NCI-H187 treated with DMSO at 0.1 percent for 48 hours (cell line): ENCODE results near the gene PCP2.
"Not testable (repeated sequence)": the region's sequence is repeated elsewhere in the genome, so short reads cannot be mapped to it uniquely, and the experiment has no call there.

Source experiments
- DNase-seq: peaks from one replicate; lab custom pipeline; 2025; lab: John Stamatoyannopoulos, UW

Gene PCP2

DNA sequence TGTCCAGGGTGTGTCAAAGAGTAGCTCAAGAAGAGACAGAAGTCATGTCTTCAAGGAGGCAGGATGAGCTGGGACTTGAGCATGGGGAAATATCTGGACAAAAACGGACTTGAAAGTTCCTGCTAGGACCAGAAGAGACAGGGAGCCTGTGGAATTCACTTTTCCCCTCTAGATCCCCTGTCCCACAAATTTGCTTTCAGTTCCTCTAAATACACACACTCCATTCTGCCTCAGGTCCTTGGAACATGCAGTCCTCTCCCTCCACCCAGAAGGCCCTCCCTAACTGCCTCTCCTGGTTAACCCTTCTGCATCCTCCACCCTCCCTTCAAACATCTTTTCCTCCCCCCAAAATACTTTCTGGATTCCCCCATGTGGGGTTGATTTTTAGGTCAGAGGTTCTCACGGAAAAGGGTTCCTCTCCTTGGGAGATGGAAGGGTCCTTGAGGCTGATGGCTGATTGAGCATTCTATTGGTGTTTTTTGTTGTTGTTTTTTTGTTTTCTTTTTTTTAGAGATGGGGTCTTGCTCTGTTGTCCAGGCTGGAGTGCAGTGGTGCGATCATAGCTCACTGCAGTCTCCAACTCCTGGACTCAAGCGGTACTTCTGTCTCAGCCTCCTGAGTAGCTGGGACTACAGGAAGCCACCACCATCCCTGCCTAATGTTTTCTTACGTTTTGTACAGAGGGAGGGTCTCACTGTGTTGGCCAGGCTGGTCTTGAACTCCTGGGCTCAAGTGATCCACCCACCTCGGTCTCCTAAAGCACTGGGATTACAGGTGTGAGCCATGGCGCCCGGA lies 28.4 kb upstream of the PCP2 start:
- DNase-seq, result no peak

DNA sequence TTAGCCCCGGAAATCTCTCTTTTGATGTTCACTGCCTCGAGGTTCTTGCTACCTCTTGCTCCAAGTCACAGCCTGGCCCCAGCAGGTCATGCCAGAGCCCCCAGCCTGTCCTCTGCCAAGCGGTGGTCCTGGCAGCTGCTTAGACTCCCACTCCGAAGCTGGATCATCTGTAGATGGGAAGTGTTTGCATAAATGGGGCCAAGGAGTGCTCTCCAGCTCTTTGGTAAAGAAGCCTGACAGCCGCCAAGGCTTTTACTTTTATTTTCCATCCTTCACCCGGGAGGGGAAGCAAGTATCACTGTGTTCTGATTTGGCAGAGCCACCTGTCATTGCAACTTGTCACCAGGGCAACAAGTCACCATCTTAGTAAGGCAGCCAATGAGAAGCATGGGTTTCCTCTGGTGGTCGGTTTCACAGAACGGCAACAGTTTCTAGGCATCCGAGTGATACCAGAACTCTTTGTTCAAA lies 24.7 kb upstream of the PCP2 start:
- DNase-seq, result no peak

DNA sequence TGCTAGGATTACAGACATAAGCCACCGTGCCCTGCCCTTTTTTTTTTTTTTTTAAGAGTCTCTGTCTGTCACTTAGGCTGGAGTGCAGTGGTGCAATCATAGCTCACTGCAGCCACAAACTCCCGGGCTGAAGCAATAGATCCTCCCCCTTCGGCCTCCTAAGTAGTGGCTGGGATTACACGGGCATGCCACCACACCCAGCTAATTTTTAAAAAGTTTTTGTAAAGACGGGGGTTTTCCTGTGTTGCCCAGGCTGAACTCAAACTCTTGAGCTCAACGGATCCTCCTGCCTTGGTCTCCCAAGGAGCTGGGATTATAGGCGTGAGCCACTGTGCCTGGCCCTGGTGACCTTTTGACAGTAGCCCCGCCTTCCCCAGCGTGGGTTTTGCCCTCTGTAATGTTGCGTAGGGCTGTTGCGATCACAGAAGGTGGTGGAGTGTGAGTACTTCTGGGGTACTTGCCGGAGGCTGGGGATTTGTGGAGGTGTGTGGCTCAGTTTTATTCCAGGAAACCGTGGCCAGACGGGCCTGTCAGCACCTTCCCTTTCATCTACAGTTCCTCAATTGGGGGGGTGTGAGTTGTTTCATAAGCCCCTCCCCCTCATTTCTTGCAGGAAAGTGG lies 23.7 kb upstream of the PCP2 start:
- no peak for DNase-seq

DNA sequence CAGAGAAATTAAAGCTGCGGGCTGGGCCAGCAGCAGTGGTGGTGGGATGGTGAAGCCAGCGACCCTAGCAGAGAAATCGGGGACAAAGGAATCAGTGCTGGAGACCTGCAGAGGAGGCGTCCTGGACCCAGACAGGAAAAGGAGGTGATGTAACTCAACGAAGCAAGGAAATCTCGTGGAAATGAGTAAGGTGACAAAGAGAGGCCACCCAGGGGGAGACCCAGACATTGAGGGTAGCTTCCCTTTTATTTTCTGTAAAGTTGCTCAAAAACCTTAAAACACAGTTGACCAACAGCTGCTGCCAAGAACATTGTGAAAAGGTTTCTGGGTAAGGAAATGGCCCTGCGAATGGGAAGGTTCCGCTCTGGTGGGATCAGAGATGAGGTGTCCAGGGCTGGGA lies 22.1 kb upstream of the PCP2 start:
- no peak for DNase-seq

DNA sequence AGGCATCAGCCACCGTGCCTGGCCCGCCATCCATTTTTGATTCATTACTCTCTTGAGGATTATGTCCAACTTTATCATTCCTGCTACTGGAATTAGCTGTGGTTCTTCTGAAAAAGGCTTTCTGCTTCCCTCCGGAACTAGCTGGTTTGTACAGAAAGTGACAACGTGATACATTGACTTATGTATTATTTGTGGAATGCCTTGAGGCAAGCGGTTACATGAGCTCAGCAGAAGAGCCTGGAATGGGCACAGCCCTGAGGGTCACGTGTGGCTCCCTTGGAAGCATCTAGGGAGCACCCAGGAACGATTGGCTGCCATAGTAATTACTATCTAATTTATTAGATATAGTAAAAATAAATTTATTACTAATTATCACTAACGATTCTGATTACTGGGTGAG lies 20.9 kb upstream of the PCP2 start:
- no peak for DNase-seq

DNA sequence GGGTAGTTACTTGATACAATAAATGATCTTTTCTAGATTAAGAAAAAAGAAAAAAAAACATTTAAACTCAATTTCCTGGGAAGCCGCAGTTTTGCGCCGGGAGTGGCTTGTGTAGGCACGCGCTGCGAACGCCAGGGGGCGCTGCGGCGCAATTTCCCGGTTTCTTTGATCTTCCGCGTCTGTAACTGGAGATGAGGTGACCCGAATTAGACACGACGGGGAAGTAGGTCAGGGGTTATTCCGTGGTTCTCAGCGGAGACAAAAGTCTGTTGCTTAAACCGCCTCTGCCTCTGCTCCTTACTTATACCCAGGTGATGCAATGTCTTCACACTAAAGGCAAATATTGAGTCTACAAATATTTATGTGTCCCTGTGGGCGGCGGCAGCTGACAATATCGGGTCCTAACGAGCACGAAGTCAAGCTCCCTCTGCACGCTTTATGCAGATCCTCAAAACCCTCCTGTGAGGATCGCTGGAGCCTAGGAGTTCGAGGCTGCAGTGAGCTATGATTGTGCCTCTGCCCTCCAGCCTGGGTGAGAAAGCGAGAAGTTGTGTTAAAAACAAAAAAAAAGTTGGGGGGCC lies 18.6 kb upstream of the PCP2 start:
- DNase-seq, result no peak

DNA sequence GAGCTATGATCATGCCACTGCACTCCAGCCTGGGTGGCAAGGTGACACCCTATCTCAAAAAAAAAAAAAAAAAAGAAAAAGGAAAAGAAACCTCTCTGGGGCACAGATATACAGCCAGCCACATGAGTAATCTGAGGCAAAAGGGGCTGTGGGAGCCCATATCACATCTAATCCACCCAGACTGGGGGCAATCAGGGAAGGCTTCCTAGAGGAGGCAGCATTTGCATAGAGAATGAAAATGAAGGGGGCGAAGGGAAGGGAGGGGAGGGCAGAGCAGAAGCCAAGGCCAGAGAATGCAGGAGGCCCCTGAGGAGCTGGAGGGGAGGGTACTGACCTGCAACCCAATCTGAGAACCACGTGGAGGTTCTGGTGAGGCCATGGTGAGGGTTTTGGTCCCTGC lies 16.6 kb upstream of the PCP2 start:
- no peak for DNase-seq

DNA sequence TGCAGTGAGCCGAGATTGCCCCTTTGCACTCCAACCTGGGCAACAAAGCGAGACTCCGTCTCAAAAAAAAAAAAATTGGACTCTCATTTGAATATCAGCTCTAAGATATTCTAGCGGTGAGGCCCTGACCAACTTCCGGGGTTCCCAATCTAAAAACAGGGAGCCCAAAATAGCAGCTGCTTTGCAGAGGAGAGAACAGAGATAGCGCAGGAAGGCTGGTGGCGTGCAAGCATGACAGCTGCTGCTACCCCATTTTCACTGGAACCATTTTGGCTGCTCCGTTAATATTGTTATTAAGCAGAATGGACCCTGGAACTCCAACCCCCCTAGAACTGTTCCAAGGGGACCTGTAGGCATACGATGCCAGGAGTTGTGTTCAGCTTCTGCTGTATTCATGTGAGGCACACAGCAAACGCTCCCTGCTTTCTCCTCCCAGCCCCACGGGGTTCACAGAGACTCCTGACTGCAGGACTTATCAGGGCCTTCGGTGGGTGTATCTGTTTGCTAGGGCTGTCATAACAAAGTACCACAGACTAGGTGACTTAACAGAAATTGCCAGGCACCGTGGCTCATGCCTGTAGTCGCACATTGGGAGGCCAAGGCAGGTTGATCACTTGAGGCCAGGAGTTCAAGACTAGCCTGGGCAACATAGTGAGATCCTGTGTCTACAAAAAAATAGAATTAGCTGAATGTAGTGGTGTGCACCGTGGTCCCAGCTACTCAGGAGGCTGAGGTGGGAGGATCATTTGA lies 14.9 kb upstream of the PCP2 start:
- DNase-seq, result no peak

DNA sequence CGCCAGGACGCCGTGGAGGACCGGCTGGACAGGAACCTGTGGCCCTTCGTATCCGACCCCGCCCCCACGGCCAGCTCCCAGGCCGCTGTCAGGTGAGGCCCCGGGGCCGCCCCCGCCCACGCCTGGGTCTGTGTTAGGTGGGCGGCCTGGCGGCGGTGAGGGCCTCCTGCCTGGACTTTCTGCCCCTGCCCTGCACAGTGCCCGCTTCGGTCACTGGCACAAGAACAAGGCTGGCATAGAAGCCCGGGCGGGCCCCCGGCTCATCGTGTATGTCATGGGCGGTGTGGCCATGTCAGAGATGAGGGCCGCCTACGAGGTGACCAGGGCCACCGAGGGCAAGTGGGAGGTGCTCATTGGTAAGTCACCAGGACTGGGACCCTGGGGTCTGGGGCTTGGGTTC lies 13.6 kb upstream of the PCP2 start:
- no peak for DNase-seq

DNA sequence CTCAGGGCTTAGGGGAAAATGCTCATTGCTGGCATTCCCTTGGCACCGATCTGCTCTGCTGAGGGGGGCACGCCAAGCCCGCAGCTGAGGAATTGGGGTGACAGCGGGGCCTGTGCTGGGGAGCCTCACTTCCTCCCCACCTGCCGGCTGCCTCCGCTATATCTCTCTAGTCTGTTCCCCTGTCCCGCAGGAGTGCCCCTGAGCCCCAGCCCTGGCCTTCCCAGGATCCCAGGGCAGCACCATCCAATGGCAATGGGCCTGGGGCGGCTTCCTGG lies 12.8 kb upstream of the PCP2 start:
- no peak for DNase-seq

DNA sequence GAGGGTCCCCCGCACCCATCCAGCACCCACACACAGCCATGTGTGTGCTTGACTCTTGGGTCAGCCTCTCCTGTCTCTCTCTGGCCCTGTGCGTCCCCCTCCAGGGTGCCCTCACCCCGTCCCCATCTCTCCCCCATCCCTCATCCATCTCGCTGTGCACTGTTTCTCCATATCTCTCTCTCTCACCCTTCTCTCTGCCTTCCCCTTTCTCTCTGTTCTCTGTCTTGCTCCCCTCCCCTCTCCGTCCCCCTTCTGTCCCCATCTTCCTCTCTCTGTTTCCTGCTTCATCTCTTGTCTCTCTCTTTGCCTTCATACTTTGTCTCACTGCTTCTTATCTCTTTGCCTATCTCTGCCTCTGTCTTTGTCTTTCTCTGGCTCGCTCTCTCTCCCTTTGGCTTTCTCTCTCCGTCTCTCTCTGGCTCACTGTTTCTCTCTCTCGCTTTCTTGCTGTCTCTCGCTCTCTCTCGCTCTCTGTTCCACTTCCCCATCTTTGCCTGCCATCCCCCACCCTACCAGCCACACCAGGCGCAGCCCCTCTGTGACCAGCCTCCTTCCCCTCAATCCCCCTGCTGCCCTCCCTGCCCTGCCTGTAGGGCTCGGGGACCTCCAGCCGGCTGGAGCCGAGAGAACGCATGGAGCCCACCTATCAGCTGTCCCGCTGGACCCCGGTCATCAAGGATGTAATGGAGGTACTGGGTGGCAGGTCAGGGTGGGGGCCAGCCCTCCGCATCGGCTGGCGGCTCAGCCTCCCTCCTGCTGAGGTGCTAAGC lies 12.3 kb upstream of the PCP2 start:
- DNase-seq, result no peak

DNA sequence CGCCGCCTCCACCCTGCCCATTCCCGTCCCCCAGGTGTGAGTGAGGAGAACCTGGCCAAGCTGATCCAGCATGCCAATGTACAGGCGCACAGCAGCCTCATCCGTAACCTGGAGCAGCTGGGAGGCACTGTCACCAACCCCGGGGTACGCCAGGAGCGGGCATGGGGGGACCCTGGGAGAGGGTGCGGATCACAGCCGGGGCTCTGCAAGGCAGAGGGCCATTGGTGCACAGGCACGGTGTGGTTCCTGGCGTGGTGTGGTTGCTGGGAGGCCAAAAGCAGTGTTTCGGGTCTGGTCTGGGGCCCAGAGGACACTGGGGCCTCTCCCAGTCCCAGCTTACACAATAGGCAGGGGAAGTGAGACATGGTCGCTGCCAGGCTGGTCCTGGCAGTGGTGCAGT lies 11.6 kb upstream of the PCP2 start:
- DNase-seq, result no peak

DNA sequence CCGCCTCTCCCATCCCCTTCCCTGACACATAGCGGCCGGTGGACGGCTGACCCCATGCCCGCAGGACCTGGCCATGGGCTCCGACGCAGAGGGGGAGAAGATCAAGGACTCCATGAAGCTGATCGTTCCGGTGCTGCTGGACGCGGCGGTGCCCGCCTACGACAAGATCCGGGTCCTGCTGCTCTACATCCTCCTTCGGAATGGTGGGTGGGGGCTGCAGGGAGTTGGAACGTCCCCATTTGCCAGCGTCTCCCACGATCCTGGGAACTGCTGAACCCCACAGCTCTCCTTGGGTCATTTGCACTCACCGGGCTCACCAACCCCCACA lies 11.0 kb upstream of the PCP2 start:
- no peak for DNase-seq

DNA sequence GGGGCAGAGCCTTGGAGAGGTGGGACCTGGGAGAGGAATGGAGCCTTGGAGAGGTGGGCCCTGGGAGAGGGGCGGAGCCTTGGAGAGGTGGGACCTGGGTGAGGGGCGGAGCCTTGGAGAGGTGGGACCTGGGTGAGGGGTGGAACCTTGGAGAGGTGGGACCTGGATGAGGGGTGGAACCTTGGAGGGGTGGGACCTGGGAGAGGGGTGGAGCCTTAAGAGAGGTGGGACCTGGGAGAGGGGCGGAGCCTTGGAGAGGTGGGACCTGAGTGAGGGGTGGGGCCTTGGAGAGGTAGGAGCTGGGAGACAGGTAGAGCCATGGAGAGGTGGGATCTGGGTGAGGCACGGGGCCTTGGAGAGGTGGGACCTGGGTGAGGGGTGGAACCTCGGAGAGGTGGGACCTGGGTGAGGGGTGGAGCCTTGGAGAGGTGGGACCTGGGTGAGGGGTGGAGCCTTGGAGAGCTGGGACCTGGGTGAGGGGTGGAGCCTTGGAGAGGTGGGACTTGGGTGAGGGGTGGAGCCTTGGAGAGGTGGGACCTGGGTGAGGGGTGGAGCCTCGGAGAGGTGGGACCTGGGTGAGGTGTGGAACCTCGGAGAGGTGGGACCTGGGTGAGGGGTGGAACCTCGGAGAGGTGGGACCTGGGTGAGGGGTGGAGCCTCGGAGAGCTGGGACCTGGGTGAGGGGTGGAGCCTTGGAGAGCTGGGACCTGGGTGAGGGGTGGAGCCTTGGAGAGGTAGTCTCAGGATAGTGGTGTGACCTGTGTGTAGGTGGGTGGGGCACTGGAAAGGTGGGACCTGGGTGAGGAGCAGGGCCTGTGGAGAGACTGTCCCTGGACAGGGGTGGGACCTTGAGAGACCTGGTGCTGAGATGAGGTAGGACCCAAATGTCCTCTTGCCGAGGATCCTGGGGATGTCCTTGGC lies 10.4 kb upstream of the PCP2 start:
- not testable (repeated sequence) for DNase-seq

DNA sequence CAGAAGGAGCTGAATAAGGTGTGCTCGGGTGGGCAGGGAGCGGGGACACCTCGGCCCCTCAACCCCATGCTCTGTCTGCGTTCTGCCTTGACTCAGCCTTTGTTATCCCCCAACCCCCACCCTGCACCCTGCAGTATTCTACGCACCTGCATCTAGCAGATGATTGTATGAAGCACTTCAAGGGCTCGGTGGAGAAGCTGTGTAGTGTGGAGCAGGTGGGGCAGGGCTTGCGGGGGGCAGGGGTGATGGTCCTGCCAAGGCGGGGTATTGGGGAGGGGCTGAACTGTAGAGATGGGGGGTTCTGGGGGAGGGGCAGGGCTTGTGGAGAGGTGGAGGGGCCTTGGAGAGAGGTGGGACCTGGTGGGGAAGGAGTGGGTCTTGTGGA lies 9.5 kb upstream of the PCP2 start:
- no peak for DNase-seq

DNA sequence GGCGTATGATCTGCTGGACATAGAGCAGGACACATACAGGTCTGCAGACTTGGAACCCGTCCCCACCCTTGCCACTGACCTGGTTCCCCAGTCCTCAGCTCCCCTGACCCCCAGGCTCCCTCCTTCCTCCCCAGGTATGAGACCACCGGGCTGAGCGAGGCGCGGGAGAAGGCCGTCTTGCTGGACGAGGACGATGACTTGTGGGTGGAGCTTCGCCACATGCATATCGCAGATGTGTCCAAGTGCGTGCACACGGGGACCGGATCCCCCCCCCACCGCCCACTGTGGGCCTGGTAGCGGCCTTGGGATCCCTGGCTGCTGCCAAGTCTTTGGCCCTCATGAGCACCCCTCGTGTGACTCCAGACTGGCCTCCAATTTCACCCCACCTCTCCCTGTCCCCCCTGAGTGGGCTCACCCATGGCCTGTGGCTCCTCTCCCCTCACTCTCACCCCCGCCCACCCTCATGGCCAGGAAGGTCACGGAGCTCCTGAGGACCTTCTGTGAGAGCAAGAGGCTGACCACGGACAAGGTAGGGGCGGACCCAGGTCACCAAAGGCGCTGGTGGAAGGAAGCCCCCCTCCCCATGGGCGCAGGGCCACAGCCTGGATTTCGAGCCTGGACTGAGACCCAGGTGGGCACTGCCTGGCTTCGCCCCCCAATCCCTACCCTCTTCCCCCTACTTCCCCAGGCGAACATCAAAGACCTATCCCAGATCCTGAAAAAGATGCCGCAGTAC lies 8.9 kb upstream of the PCP2 start:
- no peak for DNase-seq

DNA sequence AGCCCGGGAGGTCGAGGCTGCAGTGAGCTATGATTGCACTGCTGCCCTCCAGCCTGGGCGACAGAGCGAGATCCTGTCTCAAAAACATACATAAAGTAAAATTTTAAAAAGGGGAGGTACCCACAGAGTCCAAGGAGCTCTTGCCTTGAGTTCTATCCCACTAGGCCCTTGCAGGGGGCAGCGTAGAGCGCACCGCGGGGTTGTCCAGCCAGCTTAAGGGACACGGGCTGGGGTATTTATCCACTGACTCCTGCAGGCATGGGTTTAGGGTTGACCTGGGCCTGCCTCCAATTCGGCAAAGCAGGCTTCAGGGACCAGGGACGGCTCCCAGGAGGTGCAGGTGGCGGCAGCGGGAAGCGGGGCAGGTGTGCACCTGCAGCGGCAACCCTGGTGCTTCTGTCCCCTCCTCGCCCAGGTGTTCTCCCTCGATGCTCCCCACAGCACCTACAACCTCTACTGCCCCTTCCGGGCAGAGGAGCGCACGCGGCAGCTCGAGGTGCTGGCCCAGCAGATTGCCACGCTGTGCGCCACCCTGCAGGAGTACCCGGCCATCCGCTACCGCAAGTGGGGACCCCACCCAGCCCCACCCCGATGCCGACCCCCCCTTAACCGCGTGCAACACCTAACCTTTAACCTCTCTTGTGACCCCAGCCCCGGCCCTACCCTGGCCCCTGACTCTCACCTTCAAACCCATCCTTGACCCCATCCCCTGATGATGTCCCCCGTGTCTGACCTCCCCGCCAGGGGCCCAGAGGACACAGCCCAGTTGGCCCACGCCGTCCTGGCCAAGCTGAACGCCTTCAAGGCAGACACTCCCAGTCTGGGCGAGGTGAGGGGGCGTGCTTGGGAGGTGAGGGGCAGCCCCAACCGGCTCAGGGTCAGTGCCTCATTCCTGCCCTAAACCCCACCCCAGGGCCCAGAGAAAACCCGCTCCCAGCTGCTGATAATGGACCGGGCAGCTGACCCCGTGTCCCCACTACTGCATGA lies 8.1 kb upstream of the PCP2 start:
- DNase-seq, result no peak

DNA sequence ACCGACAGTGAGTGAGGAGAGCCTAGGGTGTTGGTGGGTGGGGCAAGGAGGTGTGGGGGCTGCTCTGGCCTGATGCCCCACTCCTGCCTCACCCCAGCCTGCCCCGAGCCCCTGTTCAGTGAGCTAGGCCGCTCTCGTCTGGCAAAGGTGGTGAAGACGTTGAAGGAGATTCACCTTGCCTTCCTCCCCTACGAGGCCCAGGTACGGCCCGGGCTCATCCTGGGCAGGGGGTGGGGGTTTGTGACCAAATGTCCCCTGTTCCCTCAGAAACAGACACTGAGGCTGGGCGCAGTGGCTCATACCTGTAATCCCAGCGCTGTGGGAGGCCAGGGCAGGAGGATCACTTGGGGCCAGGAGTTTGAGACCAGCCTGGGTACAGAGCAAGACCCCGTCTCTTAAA lies 7.3 kb upstream of the PCP2 start:
- DNase-seq, result no peak

DNA sequence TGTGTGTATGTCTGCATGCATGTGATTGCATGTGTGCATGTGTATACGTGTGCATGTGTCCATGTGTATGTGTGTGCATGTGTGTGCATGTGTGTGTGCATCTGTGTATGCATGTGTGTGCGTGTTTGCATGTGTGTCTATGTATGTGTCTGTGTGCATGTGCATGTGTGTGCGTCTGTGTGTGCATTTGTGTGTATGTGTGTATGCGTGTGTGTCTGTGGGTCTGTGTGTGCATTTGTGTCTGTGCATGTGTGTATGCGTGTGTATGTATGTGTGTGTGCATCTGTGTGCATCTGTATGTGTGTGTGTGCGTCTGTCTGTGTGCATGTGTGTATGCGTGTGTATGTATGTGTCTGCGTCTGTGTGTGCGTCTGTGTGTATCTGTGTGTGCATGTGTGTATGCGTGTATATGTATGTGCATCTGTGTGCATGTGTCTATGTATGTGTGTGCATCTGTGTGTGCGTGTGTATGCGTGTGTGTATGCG lies 6.4 kb upstream of the PCP2 start:
- no peak for DNase-seq
